GM21825 (cell line): ENCODE results near the gene RABL6.
"Not testable (repeated sequence)": the region's sequence is repeated elsewhere in the genome, so short reads cannot be mapped to it uniquely, and the experiment has no call there.

ENCODE experiments used
- ATAC-seq: cut with Tn5 transposase; IDR thresholded peaks from one replicate; pipeline ENCODE4 v1.9.1; 2021; ENCODE audit warnings: mild to moderate bottlenecking, moderate library complexity; ENCODE audit not compliant: unreplicated experiment

RABL6 gene

GRCh38 chr9:136855461-136856078, 47.8 kb downstream of the RABL6 start:
- no peak for ATAC-seq

- no peak for ATAC-seq
These were observed 48.3 kb downstream of the RABL6 start for GRCh38 chr9:136856079-136856476.

- ATAC-seq: no peak
These were observed 48.9 kb downstream of the RABL6 start for GRCh38 chr9:136856541-136857141.

GRCh38 chr9:136857166-136857565, 49.4 kb downstream of the RABL6 start:
- ATAC-seq: no peak

GRCh38 chr9:136857581-136858412, 50.0 kb downstream of the RABL6 start:
- ATAC-seq: no peak

GRCh38 chr9:136858452-136858843, 50.7 kb downstream of the RABL6 start:
- no peak for ATAC-seq

- no peak for ATAC-seq
These were observed 51.4 kb downstream of the RABL6 start for GRCh38 chr9:136858844-136859757.

- no peak for ATAC-seq
These were observed 52.8 kb downstream of the RABL6 start for GRCh38 chr9:136860529-136860928.

GRCh38 chr9:136860933-136861873, 53.5 kb downstream of the RABL6 start:
- no peak for ATAC-seq

GRCh38 chr9:136861874-136862457, 54.2 kb downstream of the RABL6 start:
- ATAC-seq: no peak

GRCh38 chr9:136862849-136863622, 55.3 kb downstream of the RABL6 start:
- ATAC-seq: no peak

GRCh38 chr9:136863623-136864273, 56.0 kb downstream of the RABL6 start:
- no peak for ATAC-seq

- no peak for ATAC-seq
These were observed 57.5 kb downstream of the RABL6 start for GRCh38 chr9:136865041-136865767.

GRCh38 chr9:136865768-136866103, 58.0 kb downstream of the RABL6 start:
- ATAC-seq: no peak

GRCh38 chr9:136866898-136867421, 59.2 kb downstream of the RABL6 start:
- ATAC-seq: not testable (repeated sequence)

GRCh38 chr9:136867480-136867879, 59.7 kb downstream of the RABL6 start:
- ATAC-seq: no peak

GRCh38 chr9:136867917-136868316, 60.2 kb downstream of the RABL6 start:
- no peak for ATAC-seq
